GM19351 (cell line): ENCODE measurements around the gene DNMT3B.
"Not testable (repeated sequence)": the region's sequence is repeated elsewhere in the genome, so short reads cannot be mapped to it uniquely, and the experiment has no call there.

Experiments
- ATAC-seq: cut with Tn5 transposase; IDR thresholded peaks from one replicate; pipeline ENCODE4 v1.9.1; 2021; ENCODE audit warnings: mild to moderate bottlenecking, moderate library complexity; ENCODE audit not compliant: unreplicated experiment

Gene DNMT3B

DNA sequence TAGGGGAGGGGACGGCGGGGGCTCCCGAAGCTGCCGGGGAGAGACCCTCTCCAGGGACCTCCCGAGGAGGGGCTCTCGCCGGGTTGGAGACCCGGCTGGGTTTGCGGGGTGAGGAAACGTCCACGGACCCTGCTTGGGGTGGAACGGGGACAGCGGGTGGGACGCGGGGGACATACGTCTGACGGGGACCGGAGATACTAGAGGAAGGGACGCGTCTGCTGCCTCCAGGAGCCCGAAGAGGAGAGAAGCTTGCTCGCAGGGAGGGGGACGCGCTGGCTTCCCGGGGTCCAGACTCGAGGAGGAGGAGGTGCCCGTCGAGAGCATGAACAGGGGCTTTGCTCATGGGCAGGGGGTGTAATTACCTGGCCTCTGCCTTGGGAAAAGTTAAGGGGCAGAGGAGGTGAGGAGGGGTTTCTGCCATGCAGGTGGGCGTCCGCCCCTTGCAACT, 593 bp downstream of the DNMT3B start:
- peak; percentile 22 for ATAC-seq

DNA sequence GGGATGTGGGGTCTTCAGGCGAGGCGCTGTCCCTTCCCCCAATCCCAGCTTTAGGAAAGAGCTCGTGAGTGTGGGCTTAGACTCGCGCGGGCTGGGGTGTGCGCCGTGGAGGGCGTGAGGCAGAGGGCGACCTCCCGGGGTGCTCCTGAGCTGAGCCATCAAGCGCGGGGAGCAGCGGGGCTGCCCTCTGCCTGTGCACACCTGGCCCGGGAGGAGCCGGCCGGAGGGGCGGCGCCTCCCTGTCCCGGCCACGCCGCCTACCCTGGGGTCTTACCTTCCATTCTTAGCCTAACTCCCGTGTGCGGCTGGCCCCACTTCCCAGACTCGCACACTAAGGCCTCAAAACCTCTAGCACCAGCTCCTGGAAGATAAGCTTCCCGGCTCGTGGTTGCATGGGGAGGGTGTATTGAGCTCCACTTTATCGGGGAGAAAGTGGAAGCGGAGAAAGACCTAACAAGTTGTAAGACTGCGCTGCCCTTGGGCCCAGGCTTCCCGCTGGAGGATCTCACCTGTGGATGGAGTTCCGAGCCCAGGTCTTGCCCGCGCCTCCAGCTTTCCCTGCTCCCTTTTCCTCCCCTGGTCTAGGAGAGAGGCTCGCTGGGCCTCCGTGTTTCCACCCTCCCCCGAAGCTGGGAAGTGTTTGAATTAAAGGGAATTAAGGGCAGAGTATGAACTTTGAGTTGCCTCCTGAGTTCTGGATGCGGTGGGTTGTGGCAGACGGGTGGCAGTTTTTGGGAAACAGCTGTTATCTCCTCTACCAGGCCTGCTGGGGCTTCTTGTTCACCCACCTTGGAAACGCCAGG, 1.2 kb downstream of the DNMT3B start:
- no peak for ATAC-seq

- ATAC-seq, result no peak
These were observed 2.1 kb downstream of the DNMT3B start for GRCh38 chr20:32764005-32764960.

DNA sequence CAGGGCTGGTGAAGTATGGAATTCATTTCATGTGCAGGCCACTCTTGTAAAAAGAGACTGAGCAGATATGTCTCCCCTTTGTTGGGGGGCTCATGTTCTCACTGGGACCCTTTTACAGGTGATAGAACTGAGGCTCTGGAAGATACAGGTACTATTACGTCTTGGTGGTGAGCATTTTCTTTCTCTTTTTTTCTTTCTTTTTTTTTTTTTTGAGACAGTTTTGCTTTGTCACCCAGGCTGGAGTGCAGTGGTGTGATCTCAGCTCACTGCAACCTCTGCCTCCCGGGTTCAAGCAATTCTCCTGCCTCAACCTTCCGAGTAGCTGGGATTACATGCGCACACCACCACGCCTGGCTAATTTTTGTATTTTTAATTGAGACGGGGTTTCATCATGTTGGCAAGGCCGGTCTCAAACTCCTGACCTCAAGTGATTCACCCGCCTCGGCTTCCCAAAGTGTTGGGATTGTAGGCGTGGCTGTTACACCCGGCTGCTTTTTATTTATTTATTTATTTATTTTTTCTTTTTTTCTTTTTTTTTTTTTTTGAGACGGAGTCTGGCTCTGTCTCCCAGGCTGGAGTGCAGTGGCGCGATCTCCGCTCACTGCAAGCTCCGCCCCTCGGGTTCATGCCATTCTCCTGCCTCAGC, 3.2 kb downstream of the DNMT3B start:
- ATAC-seq, result not testable (repeated sequence)

DNA sequence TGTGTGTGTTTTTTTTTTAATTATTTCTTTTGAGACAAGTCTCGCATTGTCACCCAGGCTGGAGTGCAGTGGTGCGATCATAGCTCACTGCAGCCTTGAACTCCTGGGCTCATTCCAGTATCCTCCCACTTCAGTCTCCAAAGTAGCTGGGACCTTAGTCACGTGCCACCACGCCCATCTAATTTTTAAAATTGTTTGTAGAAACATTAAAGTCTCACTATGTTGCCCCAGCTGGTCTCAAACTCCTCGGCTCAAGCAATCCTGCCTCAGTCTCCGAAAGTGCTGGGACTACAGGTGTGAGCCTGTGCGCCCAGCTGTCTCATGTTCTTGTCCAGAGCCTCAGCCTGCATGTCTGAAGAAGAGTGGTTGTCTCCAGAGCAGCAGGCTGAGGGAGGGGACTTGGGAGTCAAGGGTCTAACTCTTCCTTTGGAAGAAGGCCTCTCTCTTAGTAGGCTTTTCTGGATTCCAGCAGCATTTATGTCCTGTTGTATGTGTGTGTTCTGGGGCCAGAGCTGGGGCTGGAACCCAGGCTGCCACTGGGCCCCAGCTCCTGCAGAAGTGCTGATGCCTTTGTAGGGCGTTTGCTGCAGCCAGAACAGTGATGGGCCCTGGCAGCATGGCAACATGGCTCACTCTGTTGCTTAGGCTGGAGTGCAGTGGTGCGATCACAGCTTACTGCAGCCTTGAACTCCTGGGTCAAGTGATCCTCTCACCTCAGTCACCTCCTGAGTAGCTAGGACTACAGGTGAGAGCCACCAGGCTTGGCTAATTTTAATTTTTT, 5.4 kb downstream of the DNMT3B start:
- no peak for ATAC-seq

DNA sequence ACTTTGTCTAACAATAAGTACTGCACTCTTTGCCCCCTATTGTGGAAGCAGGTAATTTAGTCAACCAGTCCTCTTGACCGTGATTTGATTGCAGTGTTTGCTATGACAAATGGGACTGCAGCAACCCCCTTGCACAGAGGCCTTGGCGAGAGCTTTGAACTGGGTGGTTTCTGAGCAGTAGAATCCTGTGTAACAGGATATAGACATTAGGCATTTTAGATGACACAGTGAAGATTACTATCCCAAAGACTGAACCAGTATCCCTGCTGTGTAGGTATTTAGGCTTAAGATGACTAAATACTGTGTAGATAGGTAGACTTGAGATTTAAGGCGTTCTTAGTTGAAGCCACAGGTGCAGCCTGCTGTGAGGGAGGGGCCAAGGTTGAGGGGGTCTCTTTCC, 9.9 kb downstream of the DNMT3B start:
- no peak for ATAC-seq

GRCh38 chr20:32773223-32773622, 11.0 kb downstream of the DNMT3B start:
- ATAC-seq, result no peak

DNA sequence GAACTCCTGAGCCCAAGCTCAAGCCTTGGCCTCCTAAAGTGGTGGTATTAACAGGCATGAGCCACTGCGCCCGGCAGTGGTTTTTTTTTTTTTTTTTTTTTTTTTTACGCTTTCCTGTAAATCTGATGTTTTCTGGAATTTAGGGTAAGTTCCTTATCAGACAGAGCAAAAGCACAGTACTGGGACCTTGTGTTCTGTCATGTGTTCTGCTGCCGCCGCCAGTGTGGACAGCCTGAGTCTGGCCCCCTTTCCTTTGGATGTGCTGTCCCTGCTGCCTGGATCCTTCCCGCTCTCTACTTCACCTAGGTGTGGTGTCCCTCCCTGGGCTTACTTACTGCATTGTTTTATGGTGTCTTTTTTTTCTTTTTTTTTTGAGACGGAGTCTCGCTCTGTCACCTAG, 11.7 kb downstream of the DNMT3B start:
- no peak for ATAC-seq

- no peak for ATAC-seq
These were observed 13.3 kb downstream of the DNMT3B start for GRCh38 chr20:32775336-32775991.

DNA sequence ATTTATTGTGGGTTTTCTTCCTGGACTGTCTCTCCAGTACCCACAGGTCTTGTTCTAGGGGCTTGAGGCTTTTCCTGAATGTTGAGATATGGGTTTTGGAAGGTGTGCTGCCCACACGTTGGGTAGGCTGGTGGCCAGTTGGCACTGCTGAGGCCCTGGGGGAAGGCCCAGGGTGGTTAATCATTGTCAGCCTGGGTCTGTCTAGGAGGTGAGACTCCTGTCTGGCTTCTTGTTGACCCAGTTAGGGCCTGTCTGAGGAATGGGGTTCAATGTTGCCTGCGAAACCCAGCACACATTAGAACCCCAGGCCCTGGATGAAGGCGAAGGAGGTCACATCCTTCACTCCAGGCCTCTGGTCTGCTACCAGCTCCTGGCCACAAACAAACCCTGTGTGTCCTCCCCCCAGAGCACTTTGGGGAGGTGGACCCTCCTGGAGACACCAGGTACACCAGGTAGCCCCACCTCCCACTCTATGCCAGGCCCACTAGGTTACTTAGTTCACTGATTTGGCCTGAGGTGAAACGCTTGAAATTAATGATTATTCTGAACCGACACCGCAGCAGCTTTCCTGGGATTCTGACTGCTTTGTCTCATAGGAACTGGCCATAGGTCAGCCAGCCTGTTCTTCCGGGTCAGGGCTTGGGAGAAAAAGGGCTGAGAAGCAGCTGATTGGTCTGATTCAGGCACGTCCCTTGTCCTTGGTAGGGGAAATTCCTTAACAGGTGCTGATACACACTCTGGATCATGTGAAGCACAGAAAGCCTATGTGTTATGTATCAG, 15.2 kb downstream of the DNMT3B start:
- ATAC-seq, result no peak

DNA sequence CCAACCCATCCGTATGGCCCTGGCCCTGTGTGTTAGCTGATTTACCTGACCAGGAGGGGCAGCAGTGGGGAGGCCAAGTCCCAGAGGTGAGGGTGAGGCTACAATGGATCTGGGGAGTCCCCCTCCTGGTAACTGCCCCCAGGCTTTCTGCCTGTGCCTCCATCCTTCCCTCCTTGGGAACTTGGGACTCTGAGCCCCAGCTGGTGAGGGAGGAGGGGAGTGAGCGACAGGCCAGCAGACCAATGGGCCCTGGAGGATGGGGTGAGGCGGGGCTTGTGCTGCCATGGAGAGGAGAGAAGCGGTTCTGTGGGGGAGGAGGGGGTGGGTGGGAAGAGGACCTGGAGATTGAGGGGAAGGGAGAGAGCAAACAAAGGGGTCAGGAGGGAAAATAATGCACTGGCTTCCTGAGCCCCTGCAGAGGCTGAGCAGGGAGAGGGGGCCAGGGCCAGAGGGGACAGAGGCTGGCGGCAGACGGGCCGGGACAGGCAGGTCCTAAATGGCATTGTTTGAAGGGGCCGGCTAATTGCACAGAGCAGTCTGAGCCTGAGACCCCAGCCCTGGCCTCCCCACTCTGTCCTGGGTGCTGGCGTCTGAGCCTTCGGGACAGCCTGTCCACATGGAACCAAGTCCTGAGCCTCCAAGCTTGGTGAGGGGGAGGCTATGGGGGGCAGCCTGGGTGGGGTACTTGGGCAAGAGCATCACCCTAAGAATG, 17.5 kb downstream of the DNMT3B start:
- ATAC-seq, result no peak

DNA sequence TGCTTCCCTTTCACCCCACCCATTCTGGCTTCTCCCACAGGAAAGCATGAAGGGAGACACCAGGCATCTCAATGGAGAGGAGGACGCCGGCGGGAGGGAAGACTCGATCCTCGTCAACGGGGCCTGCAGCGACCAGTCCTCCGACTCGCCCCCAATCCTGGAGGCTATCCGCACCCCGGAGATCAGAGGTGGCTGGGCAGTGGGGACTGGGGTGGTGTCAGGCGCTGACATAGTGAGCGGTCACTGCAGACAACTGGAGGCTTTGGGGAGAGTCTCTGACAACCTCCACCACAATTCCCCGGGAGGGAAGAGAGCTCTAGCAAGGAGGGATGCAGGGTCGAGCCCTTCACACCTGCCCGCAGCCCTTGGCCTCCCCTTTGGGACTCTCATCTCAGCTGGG, 18.1 kb downstream of the DNMT3B start:
- ATAC-seq, result no peak

DNA sequence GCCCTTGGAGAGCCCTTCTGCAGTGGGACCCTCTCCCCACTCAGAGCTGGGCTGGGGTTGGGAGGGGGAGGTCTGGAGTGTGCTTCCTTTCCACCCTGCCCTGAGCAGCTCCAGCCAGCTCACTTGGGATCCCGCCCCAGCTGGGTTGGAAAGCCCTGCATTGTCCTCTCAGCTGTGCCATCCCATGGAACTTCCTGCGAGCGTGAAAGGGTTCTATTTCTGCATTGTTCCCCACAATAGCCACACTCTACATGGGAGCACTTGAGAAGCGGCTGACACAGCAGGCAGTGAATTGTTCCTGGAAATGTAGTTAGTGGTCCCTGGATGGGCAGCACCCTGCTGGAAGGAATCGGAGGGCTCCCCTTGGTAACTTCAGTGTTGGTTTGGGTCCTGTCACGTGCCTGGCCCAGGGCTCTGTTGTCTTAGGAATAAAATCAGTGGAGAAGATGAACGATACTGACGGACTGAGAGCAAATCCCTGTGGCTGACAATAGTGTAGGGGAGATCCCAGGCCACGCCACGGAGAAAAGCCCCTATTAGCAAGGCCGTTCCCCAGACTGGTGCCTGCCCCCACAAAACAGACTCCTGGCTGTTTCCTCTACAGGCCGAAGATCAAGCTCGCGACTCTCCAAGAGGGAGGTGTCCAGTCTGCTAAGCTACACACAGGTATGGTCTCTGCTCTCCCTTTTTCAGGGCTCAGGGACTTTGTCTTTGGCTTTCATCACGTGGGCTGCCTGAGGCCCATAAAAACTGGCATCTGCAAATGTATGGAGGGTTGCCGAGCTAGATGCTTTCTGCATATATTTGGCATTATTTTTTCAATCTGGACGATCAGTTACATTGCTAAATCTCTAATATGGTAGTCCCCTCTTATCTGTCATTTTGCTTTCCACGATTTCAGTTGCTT, 18.8 kb downstream of the DNMT3B start:
- no peak for ATAC-seq

GRCh38 chr20:32784369-32785080, 22.3 kb downstream of the DNMT3B start:
- no peak for ATAC-seq

GRCh38 chr20:32786059-32786760, 24.0 kb downstream of the DNMT3B start:
- no peak for ATAC-seq

DNA sequence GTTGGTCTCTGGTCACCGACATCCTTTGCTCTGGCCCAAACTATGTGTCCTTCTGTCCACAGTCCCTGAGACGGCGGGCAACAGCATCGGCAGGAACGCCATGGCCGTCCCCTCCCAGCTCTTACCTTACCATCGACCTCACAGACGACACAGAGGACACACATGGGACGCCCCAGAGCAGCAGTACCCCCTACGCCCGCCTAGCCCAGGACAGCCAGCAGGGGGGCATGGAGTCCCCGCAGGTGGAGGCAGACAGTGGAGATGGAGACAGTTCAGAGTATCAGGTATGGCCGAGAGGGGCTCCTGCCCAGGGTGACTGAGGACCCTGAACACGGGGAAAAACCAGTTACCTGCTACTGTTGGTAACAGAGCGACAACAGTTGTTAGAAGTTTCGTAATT, 25.0 kb downstream of the DNMT3B start:
- no peak for ATAC-seq
